ENCODE results near the gene VPS9D1. TPM values are rescaled to one million over a fixed set of nuclear protein-coding genes. Genes with fewer than 3 reads are reported as not detected.

The VPS9D1 gene
- total RNA-seq, 1 donor from 2014 or later: 11.4 TPM

DNA sequence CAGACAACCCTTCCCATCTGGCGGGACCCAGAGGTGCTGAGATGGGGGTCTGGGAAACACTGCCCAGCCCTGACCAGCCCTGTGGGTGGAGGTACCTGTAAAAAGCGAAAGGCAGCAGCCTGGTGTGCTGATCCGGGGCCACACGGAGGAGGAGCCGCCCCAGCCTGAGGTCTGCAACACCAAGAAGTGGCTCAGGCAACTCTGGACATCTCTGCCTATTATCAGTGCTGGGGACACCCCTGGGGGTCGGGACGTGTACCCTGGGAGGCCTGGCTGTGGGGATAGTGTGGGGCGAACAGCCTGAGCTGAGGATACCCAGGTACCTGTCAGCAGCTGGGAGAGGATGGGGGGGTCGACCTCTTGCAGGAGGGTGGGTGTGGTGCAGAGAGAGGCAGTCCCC is 18.7 kb upstream of the VPS9D1 start:
- DNase-seq (ENCODE audit: low read depth): no peak
- TF ChIP-seq, protein P1, sequence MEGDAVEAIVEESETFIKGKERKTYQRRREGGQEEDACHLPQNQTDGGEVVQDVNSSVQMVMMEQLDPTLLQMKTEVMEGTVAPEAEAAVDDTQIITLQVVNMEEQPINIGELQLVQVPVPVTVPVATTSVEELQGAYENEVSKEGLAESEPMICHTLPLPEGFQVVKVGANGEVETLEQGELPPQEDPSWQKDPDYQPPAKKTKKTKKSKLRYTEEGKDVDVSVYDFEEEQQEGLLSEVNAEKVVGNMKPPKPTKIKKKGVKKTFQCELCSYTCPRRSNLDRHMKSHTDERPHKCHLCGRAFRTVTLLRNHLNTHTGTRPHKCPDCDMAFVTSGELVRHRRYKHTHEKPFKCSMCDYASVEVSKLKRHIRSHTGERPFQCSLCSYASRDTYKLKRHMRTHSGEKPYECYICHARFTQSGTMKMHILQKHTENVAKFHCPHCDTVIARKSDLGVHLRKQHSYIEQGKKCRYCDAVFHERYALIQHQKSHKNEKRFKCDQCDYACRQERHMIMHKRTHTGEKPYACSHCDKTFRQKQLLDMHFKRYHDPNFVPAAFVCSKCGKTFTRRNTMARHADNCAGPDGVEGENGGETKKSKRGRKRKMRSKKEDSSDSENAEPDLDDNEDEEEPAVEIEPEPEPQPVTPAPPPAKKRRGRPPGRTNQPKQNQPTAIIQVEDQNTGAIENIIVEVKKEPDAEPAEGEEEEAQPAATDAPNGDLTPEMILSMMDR (conservative IDR thresholded peaks at IDR 0.05; ENCODE audit: low read depth, low read length): no peak
- H3K4me3 ChIP-seq (ENCODE audit: low read depth, low read length): no peak overlapping the region

DNA sequence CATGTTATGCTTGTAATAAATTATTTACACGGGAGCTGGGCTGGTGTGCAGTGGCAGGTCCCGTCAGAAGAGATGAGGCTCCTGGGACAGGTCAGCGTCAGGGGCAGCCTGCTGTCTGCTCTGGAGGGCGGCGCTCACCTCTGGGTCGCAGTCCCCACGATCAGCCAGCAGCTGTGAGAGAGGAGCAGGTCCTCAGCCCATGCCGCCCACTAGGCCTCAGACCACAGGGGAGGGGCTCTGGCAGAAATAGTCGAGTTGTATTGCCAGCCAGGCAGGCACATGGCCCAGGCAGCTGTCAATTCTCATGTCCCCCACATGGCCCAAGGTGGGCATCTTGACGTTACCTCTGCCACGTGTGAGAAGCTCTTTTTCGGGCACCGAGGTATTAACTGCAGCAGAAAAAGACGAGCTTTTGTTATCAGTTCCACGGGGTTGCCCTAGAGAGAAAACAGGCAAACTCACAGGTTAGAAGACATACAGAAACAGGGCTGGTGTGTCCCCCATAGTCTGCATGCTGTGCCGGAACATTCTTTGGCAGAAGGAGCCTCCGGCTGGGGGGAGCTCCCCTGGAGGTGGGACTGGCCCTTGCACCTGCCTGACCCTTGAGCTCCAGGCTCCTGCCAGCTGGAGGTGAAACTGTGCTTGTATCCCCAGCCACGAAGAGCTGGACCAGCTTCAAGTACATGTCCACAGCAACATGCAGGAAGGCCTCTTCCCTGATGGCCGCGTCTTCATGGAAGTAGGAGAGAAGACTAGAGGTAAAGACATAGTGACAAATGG is 18.0 kb upstream of the VPS9D1 start:
- TF ChIP-seq, protein P1 (conservative IDR thresholded peaks at IDR 0.05; ENCODE audit: low read depth, low read length): no peak
- no peak overlapping the region for H3K4me3 ChIP-seq (ENCODE audit: low read depth, low read length)
- no peak for DNase-seq (ENCODE audit: low read depth)

DNA sequence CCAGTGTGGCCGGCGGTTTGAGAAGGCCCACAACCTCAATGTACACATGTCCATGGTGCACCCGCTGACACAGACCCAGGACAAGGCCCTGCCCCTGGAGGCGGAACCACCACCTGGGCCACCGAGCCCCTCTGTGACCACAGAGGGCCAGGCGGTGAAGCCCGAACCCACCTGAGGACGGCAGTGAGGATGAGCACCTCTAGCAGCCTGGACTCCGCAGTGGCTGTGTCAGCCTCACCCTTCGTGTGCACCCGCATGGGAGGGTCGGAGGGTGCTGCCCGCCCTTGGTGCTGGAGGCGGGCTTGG is 17.3 kb upstream of the VPS9D1 start:
- TF ChIP-seq, protein P1 (conservative IDR thresholded peaks at IDR 0.05; ENCODE audit: low read depth, low read length): no peak
- H3K4me3 ChIP-seq (ENCODE audit: low read depth, low read length): no peak overlapping the region
- DNase-seq (ENCODE audit: low read depth): no peak

DNA sequence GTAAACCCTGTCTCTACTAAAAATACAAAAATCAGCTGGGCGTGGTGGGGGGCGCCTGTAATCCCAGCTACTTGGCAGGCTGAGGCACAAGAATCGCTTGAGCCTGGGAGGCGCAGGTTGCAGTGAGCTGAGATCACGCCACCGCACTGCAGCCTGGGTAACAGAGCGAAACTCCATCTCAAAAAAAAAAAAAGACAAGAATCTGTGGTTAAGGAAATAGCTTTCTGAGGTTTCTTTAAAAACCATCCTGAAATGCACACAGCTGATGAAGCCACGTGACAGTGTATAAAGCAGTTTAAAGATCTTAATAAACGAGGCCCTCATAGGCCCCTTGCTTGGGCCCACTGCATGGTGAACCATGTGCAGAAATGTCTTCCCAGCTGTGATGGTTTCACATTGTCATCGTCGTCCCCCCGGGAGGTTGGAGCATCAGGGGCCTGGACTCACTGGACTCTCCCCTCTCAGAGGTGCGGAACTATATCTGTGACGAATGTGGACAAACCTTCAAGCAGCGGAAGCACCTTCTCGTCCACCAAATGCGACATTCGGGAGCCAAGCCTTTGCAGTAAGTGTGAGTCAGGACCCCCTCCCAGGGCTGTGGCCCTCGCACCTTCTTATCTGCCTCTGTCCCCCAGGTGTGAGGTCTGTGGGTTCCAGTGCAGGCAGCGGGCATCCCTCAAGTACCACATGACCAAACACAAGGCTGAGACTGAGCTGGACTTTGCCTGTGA is 16.8 kb upstream of the VPS9D1 start:
- no peak for DNase-seq (ENCODE audit: low read depth)
- H3K4me3 ChIP-seq (ENCODE audit: low read depth, low read length): no peak overlapping the region
- TF ChIP-seq, protein P1 (conservative IDR thresholded peaks at IDR 0.05; ENCODE audit: low read depth, low read length): no peak

DNA sequence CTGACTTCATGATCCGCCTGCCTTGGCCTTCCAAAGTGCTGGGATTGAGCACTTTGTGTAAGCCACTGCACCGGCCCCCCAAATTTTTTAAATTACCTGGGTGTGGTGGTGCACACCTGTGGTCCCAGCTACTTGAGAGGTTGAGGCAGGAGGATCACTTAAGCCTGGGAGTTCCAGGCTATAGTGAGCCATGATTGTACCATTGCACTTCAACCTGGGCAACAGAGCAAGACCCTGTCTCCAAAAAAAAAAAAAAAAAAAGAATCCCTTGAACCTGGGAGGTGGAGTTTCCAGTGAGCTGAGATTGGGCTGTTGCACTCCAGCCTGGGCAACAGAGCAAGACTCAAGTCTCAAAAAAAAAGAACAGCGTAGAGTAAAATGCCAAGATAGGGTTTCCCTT is 15.9 kb upstream of the VPS9D1 start:
- no peak overlapping the region for H3K4me3 ChIP-seq (ENCODE audit: low read depth, low read length)
- TF ChIP-seq, protein P1 (conservative IDR thresholded peaks at IDR 0.05; ENCODE audit: low read depth, low read length): no peak
- no peak for DNase-seq (ENCODE audit: low read depth)

DNA sequence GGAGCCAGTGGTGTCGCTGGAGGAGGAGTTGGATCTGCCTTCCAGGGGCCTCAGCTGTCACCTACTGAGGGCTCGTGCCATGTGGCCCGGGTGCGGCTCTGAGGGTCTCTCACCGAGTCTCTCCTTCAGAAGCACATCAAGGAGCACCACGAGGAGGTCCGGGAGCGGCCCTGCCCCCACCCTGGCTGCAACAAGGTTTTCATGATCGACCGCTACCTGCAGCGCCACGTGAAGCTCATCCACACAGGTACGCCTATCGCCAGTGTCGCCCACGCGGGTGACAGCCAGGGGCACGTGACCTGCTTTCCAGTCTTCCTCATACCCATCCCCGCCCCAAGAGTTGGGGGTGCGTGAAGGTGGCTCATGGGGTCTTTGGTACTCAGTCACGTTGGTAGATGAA is 13.1 kb upstream of the VPS9D1 start:
- TF ChIP-seq, protein P1 (conservative IDR thresholded peaks at IDR 0.05; ENCODE audit: low read depth, low read length): no peak
- DNase-seq (ENCODE audit: low read depth): no peak
- H3K4me3 ChIP-seq (ENCODE audit: low read depth, low read length): no peak overlapping the region
